GM19372 (cell line): Measurements from ENCODE around the gene TSHZ2.
"Not testable (repeated sequence)": the region's sequence is repeated elsewhere in the genome, so short reads cannot be mapped to it uniquely, and the experiment has no call there.

Experiments
- ATAC-seq: cut with Tn5 transposase; IDR thresholded peaks from one replicate; pipeline ENCODE4 v1.9.1; 2021; ENCODE audit warnings: mild to moderate bottlenecking, low read depth, moderate library complexity; ENCODE audit not compliant: unreplicated experiment

The TSHZ2 gene

DNA sequence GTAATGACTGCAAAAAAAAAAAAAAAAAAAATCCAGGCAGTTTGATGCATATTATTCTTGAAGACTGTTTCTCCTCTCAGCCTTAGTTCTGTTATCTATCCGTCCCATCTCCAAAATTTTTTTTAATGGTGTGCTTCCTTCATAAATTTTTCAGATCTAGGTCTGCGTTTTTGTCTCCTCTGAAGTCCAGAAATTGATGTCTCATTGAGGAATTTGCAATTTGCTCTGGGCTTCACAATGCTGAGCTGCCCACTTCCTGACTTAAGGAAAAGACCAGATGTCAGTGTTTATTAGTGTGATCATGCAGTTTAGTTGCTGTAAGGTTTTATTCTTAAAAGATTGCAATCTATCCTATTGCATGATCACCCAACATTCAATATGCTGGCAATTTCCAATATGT lies 323.9 kb downstream of the TSHZ2 start:
- no peak for ATAC-seq

DNA sequence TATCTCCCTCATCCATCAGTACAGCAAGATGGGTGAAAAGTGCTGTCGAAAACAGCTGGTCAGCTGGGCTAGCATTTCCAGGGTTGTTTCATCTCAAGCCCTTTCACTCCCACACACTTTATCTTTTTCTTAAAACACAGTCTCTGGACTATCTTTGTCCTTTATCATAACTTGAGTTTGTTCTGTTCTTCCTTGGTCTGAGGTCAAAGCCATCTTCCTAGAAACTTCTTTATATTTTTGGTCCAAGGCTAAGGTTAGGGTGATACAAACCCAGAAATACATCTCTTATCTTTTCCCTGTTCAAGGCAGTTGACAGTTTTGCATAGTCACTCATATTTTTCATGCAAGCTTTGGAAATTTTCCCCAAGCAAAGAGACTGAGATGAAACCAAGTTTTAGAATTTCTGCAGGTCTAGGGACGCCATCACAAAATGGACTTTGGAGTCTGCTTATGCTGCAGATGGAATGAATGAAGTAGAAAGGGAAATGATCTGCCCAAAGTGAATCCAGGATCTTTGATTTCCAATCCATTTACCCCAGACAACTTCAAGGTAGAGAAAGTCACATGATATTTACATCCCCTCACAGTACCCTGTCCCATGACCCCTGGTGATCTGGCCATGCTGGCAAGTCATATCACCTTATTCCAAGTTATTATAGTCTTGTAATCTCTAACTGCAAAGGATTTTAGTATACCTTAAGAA lies 324.4 kb downstream of the TSHZ2 start:
- no peak for ATAC-seq

DNA sequence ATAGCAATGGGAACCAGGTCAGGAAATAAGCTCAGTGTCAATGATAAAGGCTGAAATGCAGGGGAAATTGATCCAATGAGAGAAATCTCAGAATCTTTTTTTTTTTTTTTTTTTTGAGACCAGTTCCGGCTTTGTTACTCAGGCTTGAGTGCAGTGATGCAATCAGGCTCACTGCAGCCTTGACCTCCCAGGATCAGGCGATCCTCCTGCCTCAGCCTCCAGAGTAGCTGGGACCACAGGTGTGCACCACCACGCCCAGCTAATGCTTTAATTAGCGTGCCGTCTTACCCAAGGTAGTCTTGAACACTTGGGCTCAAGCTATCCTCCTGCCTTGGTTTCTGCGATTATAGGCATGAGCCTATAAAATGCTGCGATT lies 325.0 kb downstream of the TSHZ2 start:
- ATAC-seq: no peak

DNA sequence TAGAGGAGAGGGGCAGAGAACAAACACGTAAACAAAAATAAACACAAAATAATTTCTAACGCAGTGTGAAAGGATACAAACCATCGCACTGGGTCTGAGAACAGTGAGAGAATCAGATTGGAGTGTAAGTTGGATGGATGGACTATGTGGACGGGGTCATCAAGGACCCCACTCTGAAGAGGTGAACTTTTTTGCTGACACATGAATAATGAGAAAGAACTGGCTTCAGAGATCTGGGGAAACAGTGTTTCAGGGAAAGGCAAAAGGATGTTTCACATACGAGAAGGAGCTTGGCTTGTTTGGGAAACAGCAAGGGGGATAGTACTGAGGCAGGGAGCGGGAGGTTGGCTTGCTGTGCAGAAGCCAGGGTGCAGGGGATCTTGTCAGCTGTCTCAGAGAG lies 326.1 kb downstream of the TSHZ2 start:
- no peak for ATAC-seq

DNA sequence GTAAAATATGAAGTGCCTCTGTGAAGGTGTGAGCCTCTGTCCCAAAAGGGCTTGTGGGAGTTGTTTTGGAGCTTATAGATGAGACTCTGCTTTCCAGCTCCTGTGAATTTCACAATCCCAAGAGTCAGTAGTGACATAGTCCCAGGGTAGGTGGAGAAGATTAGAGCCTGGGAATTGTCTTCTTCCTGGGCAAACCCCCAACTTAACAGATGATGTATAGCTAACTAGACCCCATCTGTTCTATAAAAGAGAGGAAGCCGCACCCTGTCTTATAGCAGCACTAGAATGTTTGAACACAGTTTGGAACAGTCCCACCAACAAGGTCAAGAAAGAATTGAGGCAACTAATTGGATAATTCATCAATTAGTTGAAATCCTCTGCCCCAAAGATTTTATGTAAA lies 326.8 kb downstream of the TSHZ2 start:
- no peak for ATAC-seq

DNA sequence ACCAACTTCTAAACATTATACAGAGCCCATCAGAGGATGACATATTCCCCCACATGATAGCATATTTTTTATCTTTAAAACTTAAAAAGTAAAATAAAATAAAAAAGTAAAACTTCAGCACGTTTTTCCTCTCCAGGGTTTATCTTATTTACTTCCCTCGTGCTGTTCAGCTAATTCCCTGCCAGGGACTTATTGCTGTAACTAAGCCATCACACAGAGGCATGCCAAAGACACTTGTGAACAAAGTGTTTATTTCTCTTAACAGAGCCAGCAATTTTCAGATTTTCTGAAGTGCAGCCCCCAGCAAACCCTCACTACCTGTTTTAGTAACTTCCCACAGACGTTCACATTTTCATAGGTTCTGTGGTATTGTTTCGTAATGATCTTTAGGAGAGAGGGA lies 327.7 kb downstream of the TSHZ2 start:
- no peak for ATAC-seq

DNA sequence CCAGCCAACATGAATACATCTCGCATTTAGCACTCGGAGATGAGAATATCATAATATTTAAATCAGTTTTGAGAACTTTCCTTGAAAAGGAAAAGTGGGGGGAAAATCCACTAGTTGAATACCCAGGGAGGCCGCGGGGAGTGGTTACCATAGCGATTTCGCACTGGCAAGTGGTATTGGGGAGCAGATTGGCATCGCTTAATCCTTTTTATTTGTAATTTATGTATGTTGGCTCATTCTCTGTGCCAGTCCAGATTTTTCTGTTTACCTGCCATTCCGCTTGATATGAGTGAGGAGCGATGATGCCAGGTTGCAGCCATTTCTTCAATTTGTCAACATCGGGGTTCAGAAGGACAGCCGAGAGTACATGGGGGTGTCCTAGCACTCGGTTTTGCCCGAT lies 329.7 kb downstream of the TSHZ2 start:
- no peak for ATAC-seq

DNA sequence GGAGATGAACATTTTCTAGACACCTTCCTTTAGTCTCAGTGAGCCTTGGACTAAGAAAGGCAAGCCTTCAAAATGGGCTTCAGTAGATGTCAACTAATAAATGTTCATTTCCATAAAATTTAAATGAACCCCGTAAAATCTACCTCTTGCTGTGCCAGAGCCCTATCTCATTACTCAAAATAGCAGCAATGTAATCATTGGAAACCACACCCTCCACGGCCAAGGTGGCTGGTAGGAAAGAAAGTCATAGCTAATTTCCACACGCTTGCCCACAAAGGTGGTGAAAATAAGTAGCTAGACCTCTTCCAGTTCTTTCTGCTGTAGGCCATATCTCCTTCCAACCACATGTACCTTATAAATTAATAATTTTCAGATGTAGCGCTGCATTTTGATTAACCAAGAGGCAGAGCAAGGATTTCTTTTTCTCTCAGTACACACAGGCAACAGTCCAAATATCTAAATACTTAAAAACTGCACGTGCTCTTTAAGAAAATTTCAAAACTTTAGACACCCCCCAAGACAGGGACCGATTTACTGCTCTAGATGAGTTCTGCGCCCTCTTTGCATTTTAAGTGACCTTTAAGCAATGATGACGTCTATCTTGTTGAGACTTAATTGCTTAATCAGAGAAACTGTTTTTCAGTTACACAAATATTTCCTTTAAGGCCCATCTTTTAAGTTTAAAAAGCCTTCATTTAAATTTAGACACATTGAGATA lies 330.7 kb downstream of the TSHZ2 start:
- no peak for ATAC-seq

DNA sequence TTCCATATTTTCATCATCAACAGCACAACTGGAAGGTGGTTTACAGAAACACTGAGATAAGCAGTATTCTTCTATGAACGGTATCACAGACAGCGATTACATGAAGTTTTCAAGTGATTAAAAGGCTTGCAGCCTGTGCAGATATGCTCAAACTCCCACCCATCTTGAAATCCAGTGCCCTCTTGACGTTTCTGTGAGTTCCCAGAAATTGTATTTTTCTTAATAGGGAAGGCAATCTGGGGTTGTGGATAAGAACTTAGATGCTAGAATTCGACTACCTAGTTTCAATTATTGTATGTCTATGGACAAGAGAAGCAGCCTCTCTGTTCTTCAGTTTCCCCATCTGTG lies 331.2 kb downstream of the TSHZ2 start:
- no peak for ATAC-seq

DNA sequence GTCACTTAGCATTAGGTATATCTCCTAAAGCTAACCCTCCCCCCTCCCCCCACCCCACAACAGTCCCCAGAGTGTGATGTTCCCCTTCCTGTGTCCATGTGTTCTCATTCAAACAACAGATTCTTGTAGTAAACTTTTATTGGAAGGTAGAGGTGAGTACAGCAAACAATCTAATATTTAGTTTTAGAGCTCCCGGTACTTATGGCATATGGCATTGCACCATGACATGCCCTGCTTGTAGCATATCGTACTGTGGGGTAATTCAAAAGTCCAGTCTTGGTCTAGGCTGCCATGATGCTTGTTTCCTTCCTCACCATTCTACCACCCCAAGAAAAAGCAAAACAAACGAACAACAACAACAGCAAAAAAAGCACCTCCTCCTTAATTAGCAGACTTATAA lies 332.0 kb downstream of the TSHZ2 start:
- ATAC-seq: no peak

DNA sequence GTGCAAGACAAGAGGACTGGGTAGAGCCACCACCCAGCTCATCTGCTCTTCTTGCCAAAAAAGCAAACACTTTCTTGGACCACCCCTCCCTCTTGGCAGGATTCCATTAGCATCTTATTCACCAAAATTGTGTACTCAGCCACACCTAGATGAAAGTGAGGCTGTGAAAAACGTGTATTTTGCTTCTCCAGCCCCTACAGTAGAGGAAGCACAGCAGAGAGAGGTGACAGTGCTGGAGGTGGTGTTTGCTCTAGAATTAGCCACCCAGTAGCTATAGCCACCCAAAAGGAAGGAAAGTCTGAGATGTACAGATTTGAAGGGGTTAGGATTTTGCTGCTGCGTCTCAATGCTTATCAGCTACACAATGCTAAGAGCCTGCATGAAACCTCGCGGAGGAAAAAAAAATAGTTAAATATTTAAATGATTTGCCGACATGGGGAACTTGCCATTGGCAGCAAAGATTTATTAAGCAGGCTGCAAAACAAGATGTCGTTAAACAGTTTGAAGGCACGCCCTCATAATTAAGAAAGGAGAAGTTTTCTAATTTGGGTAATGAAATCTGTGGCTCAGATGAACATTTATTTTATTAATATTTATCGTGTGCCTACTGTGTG lies 334.1 kb downstream of the TSHZ2 start:
- ATAC-seq: no peak

DNA sequence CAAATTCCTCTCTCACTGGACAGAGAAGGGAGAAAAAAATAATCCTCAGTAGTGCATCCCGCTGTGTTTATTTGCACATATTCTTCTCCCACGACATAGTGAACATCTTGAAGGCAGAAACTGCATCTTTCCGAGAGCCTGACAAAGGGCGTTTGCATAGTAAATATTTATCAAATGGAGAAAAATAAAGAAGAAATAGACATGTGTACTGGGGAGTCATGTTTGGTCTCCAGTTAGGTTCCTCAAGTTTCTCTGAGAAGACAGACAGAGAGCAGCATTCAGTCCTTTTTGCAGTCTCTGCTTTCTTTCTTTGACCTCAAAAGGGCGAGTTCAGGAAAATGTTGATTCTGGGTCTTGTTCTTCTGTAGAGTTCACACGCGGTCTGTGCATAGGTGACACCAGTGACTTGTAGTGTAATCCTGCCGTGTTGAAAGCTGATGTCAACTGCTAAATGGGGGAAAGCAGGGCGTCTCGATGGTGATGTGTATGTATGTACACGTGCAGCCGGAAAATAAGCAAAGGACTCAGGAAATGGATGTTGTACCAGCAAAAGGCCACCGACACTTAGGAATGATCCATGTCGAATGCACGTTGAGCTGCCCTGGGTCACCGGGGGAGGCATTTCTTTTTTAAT lies 335.9 kb downstream of the TSHZ2 start:
- no peak for ATAC-seq

DNA sequence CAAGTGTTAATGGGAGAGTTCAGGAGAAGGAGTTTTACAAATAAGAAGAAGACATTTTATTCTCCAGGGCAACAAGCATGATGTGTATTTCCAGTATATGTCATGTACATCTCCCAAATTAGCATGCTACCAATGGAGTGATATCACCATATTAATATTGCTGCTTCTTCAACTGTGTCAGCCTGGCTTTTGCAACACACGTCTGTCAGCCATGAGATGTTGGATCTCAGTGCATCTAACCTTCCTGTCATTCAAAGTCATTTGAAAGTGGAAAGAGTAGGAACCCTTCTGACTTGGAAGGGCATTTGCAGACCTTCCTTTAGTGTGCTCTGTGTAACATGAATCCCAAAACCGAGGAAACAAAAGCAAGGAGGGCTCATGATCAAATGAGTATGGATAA lies 337.4 kb downstream of the TSHZ2 start:
- ATAC-seq: no peak

DNA sequence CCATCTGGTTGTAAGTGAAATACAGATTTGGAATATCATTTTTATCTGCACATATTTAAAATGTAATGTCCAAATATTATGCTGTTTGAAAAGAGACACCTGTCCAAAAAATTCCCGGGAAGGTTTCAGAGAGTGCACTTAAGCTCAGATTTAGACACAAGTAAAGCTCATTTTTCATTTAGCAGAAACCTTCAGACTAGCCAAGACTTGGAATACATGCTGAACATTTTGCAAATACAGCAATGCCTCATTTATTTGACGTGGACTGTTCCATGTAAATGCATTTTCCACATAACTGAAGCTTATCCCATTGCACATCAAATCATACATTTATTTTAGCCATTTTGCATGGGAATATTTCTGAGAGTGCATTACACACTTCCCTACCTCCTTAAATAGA lies 340.8 kb downstream of the TSHZ2 start:
- no peak for ATAC-seq

DNA sequence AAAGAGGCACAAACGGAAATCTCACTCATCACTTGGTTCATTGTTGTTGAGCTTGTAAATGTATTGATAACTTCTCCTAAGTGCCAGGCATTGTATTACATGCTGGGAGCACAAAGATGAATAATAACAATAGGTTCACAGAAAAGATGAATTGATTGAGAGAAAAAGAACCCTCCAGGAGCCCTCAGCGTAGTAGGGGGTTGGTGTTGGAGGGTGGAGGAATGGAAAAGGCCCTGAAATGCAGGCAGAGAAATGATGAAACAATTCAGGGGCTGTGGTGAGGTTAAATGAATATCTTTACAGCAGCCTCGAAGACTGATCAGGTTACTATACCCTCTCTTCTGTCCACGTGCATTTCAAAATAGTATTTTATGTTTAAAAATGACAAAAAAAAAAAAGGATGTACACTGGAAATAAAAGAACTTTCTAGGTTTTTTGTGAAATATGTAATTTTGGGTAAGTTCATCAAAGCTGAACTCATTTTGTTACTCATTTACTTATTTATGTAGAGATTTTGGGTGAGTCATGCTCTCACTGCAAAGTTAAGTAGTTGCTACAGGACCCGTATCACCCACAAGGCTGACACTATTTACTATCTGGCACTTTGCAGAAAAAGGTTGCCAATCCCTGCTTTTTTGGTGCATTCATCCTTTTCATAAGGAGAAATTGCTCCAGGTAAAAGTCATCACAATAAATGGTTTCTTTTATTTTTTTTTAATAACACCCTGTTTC lies 344.2 kb downstream of the TSHZ2 start:
- ATAC-seq: no peak

DNA sequence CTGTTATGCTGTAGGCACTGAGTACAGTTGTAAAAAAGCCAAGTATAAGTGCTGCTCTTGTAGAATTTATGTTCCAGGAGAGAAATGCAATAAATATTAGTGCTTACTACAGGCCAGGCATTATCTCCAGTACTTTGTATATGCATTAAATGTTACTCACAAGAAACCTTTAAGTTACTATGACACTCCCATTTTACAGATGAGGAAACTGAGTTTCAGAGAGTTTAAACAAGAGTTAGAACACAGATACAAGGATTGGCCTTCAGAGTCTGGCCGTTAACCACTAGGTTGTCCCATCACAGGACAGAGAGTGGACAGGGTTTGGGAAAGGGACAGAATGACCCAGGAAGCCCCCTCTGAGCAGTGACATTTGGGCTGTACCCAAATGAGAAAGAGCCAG lies 347.0 kb downstream of the TSHZ2 start:
- ATAC-seq: no peak

DNA sequence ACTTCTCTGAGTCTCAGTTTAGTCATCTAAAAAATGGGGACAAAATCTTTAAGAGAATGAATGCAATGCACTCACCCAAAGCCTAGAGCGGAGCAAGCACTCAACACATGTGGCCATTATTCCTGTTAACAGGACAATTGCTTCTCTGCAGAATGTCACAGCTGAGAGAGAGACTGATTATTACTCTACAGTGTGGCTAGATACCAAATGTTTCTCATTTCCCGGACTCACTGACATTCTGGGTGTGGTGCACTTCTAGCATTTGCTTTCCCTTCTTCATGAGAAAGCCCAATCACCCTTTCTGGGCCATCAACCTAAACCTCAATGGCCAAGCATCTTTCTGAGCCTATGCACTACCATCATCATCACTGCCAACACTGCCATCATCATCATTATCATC lies 347.6 kb downstream of the TSHZ2 start:
- no peak for ATAC-seq

DNA sequence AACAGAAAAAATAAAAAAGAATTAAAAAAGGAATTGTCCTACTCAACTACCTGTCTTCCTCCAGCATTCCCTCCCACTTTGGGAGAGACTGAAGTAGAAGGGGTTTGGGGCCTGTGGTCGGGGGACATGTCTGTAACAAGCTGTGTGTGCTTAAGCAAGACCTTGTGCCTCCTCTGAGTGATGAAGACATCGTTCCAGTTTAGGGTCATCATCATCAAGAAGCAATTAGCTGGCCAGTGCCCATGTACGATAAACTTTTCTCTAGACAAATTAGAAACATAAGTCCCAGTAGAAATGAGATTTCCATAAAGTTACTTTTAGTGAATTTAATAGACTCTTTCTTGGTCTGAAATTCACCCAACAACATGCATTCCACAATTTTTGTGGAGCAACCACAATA lies 348.5 kb downstream of the TSHZ2 start:
- no peak for ATAC-seq

DNA sequence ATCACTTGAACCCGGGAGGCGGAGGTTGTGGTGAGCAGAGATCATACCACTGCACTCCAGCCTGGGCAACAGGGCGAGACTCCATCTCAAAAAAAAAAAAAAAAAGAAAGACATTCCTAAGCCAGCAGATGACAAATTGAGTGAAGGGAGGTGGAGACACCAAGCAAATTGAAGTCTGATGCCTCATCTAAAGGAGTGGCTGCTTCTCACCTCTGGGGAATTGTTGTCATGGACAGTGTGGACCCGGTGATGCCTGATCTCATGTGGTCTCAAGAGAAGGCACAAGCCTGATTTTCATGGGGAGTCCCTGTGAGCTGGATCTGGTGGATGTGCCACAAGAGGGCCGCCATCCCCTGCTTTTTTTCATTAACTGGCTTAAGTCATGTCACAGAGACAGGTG lies 349.4 kb downstream of the TSHZ2 start:
- no peak for ATAC-seq

DNA sequence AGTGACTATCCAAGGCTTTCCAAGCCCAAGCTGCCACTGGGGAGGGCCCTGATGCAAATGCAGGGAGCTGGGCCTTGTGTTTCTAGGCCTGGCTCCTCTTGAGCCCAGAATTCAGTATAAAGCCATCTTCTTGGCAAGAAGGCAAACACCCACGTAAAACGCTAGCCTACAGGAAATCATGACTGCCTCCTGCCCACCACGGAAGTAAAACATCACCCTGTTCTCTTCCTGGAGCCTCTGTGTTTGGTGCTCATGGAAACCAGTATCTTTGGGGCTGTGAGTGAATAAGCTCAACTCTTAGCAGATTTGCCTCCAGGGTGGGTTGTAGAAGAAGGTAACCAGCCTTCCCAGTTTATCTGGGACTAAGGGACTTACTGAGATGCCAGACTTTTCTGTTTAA lies 350.5 kb downstream of the TSHZ2 start:
- ATAC-seq: no peak

DNA sequence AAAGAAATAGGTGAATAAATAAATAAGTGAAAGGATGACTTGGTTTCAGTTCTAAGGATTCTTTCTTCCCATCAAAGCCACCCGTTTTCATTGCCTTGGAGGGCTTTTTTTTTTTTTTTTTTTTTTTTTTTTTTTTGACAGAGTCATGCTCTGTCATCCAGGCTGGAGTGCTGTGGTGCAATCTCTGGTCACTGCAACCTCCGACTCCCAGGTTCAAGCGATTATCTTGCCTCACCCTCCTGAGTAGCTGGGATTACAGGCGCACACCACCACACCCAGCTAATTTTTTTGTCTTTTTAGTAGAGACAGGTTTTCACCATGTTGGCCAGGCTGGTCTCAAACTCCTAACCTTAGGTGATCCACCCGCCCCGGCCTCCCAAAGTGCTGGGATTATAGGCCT lies 351.3 kb downstream of the TSHZ2 start:
- not testable (repeated sequence) for ATAC-seq
